GM12878 (cell line): ENCODE results near the gene MROH9. TPM values are rescaled to one million over a fixed set of nuclear protein-coding genes. Genes with fewer than 3 reads are reported as not detected.

Source experiments
- ATAC-seq: fragments of 200-7000 bp; cut with Tn5 transposase; 3 replicates; pipeline ENCODE4 v1.9.1; 2020; ENCODE audit warnings: mild to moderate bottlenecking, moderate library complexity
- BruUV-seq: library from RNA; stranded (reverse); fragments of 400-500 nt; replicated peaks from 2 replicates; lab custom pipeline; 2021; lab: Mats Ljungman, UMichigan
- CTCF ChIA-PET: fragments of 300-600 bp; sonication (Branson Sonifier 250); formaldehyde crosslinking; extraction: SDS; loops from one replicate; lab custom pipeline; 2021; ENCODE audit warnings: inconsistent platforms; lab: Yijun Ruan, JAX
- POLR2A ChIA-PET: fragments of 350-600 bp; formaldehyde crosslinking; extraction: SDS; loops from one replicate; lab custom pipeline; 2021; ENCODE audit warnings: inconsistent platforms; lab: Charles Lee
- RAD21 ChIA-PET: fragments of 300-600 bp; sonication (Branson Sonifier 250); formaldehyde crosslinking; loops from one replicate; lab custom pipeline; 2023; ENCODE audit warnings: antibody characterized with exemption; ENCODE audit not compliant: unreplicated experiment; lab: Charles Lee
- SMC1A ChIA-PET: fragments of 300-600 bp; sonication (Branson Sonifier 250); formaldehyde crosslinking; loops from one replicate; lab custom pipeline; 2023; ENCODE audit not compliant: unreplicated experiment, uncharacterized antibody; lab: Charles Lee
- DNase-seq: peaks from one replicate; pipeline ENCODE4 v3.0.0-alpha.2; 2011; ENCODE audit warnings: low read depth, low spot score
- FAIRE-seq: peaks from 3 replicates; lab custom pipeline; 2011; peaks lifted over from hg19 to GRCh38; lab: Jason Lieb, UNC
- H2AFZ ChIP-seq: 2 replicates; pipeline ENCODE4 v1.6.0; 2011; ENCODE audit warnings: low read depth, low read length, control low read depth; ENCODE audit not compliant: control insufficient read depth
- H3K27ac ChIP-seq: 2 replicates; pipeline ENCODE4 v1.5.1; 2011; ENCODE audit warnings: control low read depth; ENCODE audit not compliant: control insufficient read depth, insufficient read depth
- H3K27me3 ChIP-seq, 2 experiments: replicated peaks in 1 of 2; 2 replicates each; pipeline versions ENCODE4 v1.6.0 to v1.6.1; 2011; ENCODE audit warnings: low read length in 1 of 2; ENCODE audit not compliant: control insufficient read depth in 2 of 2, insufficient read depth in 2 of 2
- H3K36me3 ChIP-seq, 2 experiments: 2 replicates each; pipeline ENCODE4 v1.5.1; 2011; ENCODE audit warnings: low read length in 1 of 2; ENCODE audit not compliant: control insufficient read depth in 2 of 2, insufficient read depth in 2 of 2
- H3K4me1 ChIP-seq: 2 replicates; pipeline ENCODE4 v1.6.1; 2011; ENCODE audit warnings: mild to moderate bottlenecking, low read length, moderate library complexity, mixed read lengths; ENCODE audit not compliant: control insufficient read depth, insufficient read depth
- H3K4me2 ChIP-seq: 2 replicates; pipeline ENCODE4 v1.6.0; 2011; ENCODE audit warnings: control low read depth; ENCODE audit not compliant: control insufficient read depth, insufficient read depth
- H3K4me3 ChIP-seq: fragments of 200-600 bp; sonication (generic); 2 replicates; pipeline ENCODE4 v1.5.1; 2016
- H3K79me2 ChIP-seq: 2 replicates; pipeline ENCODE4 v1.6.0; 2011; ENCODE audit warnings: low read length; ENCODE audit not compliant: control insufficient read depth, insufficient read depth
- H3K9ac ChIP-seq: 2 replicates; pipeline ENCODE4 v1.8.0; 2011; ENCODE audit warnings: low read length, control low read depth, mixed read lengths; ENCODE audit not compliant: control insufficient read depth, insufficient read depth
- H3K9me3 ChIP-seq: replicated peaks from 3 replicates; pipeline ENCODE4 v1.5.1; 2011; ENCODE audit warnings: mild to moderate bottlenecking, low read length; ENCODE audit not compliant: control insufficient read depth, insufficient read depth
- H4K20me1 ChIP-seq: 2 replicates; pipeline ENCODE4 v1.6.0; 2011; ENCODE audit not compliant: control insufficient read depth, insufficient read depth
- ASH2L ChIP-seq: fragments of 300-600, 200-600 bp; sonication (generic); IDR thresholded peaks from 2 replicates; pipeline ENCODE4 v1.6.1; 2017; ENCODE audit warnings: low read depth, mild to moderate bottlenecking, borderline replicate concordance
- CBX3 ChIP-seq: fragments of 200-600 bp; sonication (generic); IDR thresholded peaks from 2 replicates; pipeline ENCODE4 v1.6.1; 2016; ENCODE audit warnings: low read depth, borderline replicate concordance
- CEBPZ ChIP-seq: fragments of 150-350 bp; IDR thresholded peaks from 2 replicates; pipeline ENCODE4 v1.6.1; 2016; ENCODE audit warnings: low read depth, low read length
- CHD1 ChIP-seq: IDR thresholded peaks from 2 replicates; pipeline ENCODE4 v1.6.1; 2012; ENCODE audit warnings: low read depth, low read length, improper control_type of control experiment
- HCFC1 ChIP-seq: fragments of 150-350 bp; IDR thresholded peaks from 2 replicates; pipeline ENCODE4 v1.6.1; 2014; ENCODE audit warnings: low read length
- IRF4 ChIP-seq: IDR thresholded peaks from 2 replicates; pipeline ENCODE4 v1.6.1; 2011; ENCODE audit warnings: low read depth, low read length
- NFYB ChIP-seq: IDR thresholded peaks from 2 replicates; pipeline ENCODE4 v1.6.1; 2011; ENCODE audit warnings: low read depth, mild to moderate bottlenecking, low read length, improper control_type of control experiment, moderate library complexity; ENCODE audit not compliant: insufficient read depth
- SIX5 ChIP-seq: IDR thresholded peaks from 2 replicates; pipeline ENCODE4 v1.6.1; 2011; ENCODE audit warnings: mild to moderate bottlenecking, low read depth, low read length, moderate library complexity; ENCODE audit not compliant: severe bottlenecking
- SMARCA5 ChIP-seq: fragments of 450-650 bp; IDR thresholded peaks from 2 replicates; pipeline ENCODE4 v1.6.1; 2017; ENCODE audit warnings: mild to moderate bottlenecking
- SMC3 ChIP-seq: IDR thresholded peaks from 2 replicates; pipeline ENCODE4 v1.6.1; 2011; ENCODE audit warnings: low read length, improper control_type of control experiment, borderline replicate concordance
- WGBS: methylation state at CpG from one replicate; pipeline ENCODE4 v1.1.6; 2016; ENCODE audit warnings: low lambda C conversion rate; ENCODE audit not compliant: insufficient replicate concordance, insufficient coverage; ENCODE audit errors: missing lambda C conversion rate; 5-methylcytosine and 5-hydroxymethylcytosine counted together
- in situ Hi-C: fragments of 300-500 bp; cut with MboI; formaldehyde crosslinking; loops from 9 replicates; pipeline ENCODE4 v1.14.3; 2018; ENCODE audit warnings: mixed read lengths
- intact Hi-C: fragments of 100-400 bp; cut with micrococcal nuclease; formaldehyde crosslinking; loops from one replicate; pipeline ENCODE4 v1.14.2; 2022; ENCODE audit not compliant: unreplicated experiment
- polyA plus RNA-seq, 11 experiments: library from polyadenylated mRNA; depleted of rRNA in 4 of 11; unstranded in 6 of 11; stranded (reverse) in 5 of 11; fragments of >200 nt; fragmentation: Nextera tagmentation in 4 of 11; fragmentation: Illumina TruSeq in 1 of 11; extraction: Ambion mirVana in 4 of 11; extraction: Trizol in 1 of 11; gene quantifications; 1 replicate in 1 of 11; 2 replicates in 10 of 11; pipeline versions ENCODE4 v1.2.1 to v1.2.3, GENCODE V29; 2011 to 2016; ENCODE audit warnings: inconsistent platforms in 2 of 11, missing spikeins in 2 of 11, low read depth in 1 of 11
- total RNA-seq, 4 experiments: library from RNA; depleted of rRNA in 3 of 4; stranded (reverse); fragments of >200 nt in 3 of 4; fragmentation: Illumina TruSeq in 1 of 4; extraction: Trizol in 1 of 4; gene quantifications; 2 replicates each; pipeline versions ENCODE4 v1.2.1 to v1.2.3, GENCODE V29; 2013 to 2021

MROH9 gene
- total and polyA plus RNA-seq, 10 of the 15 experiments (the other 5 are each of a cell fraction or from before 2014, with no cell fraction given): not detected

- ATAC-seq (no peak), FAIRE-seq (no peak)
Observed at GRCh38 chr1:170970256-170970655, 34.9 kb downstream of the MROH9 start.

More at GRCh38 chr1:170970256-170970655, 34.9 kb downstream of the MROH9 start:
- no peak overlapping the region for H3K27ac ChIP-seq
- in situ Hi-C loops (no loop called here), intact Hi-C loops (no loop called here)
- H3K9me3 ChIP-seq: no peaks in the 10 kb centered on the region
- no peaks in the 10 kb centered on the region for H4K20me1 ChIP-seq
- WGBS: 19% methylated on average over 3 of the region's 3 CpGs
- H3K4me3 ChIP-seq: no peak overlapping the region
- no peaks in the 10 kb centered on the region for H3K36me3 ChIP-seq
- no peaks in the 10 kb centered on the region for H3K79me2 ChIP-seq
- no peaks in the 10 kb centered on the region; a peak in 1 of 4 replicates for H3K27me3 ChIP-seq
- no peaks in the 10 kb centered on the region for H3K4me1 ChIP-seq
- H3K9ac ChIP-seq: no peak overlapping the region
- no peak for DNase-seq
- POLR2A ChIA-PET: no interaction called here
- RAD21 ChIA-PET: interaction anchor here (0.8 to 1.0 kb wide), 2 partner anchors 9 to 215 kb away, joined by 3 read pairs; partner anchors contain the start of gene FMO2
- H3K4me2 ChIP-seq: no peak overlapping the region
- SMC1A ChIA-PET: interaction anchor here (0.6 to 0.8 kb wide), 2 partner anchors 34 to 439 kb away, joined by 3 to 4 read pairs; partner anchors contain the start of gene MROH9
- TF ChIP-seq ASH2L (no peak), SMC3 (no peak), CHD1 (no peak), IRF4 (no peak), SIX5 (no peak), HCFC1 (no peak), CEBPZ (no peak), SMARCA5 (no peak), CBX3 (no peak), NFYB (no peak)
- TF ChIP-seq, all 136 proteins: peak for 0
- CTCF ChIA-PET: interaction anchor here (0.9 to 5.6 kb wide), 3 partner anchors 217 to 343 kb away, joined by 3 to 76 read pairs (median 59); partner anchors contain the start of gene FMO4
- BruUV-seq: no TSS peak
- no peak overlapping the region for H2AFZ ChIP-seq
